ENCODE results near the gene RXRA.
"Not testable (repeated sequence)": the region's sequence is repeated elsewhere in the genome, so short reads cannot be mapped to it uniquely, and the experiment has no call there.

RXRA gene

DNA sequence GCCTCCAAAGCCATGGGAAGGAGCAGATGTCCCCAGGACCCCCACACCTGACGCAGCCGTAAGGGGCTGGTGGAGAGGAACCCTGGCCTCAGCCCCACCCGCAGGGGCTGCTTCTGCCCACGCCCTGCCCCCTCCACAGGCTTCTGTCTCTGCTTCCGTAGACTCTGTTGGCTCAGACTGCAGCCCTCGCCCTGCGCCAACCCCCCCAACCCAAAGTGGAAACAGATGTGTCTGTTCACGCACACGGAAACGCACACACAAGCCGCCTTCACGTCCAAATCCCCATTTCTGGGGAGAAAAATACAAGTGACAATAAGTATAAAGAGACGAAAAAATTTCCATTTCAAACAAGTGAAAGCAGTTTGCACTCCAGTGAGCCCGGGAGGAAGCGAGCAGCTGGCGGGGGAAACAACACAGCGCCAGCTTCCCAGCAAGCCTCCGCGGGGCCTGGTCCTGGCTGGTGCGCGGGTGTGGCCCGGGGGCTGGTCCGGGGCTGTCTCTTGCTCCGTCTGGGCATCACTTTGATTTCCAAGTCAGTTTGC is 32.6 kb upstream of the RXRA start:
- DNase-seq (ENCODE audit: low read depth) = peak; percentile 5

DNA sequence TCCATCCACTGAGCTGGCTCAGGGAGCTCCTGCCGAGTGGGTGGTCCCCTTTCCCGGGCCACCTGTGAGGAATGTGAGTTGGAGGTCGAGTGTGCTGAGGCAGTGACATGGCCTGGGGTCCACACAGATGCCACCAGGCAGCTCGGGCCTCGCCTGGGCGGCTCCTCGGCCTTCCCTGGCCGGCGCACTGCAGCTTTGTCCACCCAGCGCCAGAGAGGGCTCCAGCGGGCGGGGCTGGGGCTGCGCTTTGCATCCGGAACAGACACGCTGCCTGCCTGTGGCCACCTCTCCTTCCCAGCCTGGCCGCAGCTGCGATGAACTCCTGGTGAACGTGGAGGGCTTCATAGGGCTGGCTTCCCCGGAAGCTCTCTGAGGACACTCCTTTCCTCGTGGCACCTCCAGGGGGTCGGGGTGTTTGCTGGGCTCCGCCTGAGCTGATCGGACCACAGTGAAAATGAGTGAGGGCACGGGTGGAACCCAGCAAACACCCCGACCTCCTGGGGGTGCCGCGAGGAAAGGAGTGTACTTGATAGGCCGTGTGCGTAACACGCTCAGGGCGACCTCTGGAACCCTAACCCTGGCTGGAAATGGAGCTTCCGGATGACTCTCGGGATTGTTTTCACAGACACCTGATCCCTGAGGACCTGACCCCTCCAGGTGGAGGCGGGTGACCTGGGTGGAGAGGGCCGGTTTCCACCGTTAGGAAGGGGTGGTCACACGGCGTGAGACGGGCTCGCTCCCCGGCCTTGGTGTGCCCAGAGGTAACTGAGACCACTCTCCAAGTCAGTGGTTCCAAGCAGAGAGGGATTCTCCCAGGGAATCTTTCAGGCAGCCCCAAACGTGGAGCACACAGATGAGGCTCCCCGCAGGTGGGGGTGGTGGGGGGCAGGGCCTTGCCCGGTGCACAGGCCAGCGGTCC is 31.8 kb upstream of the RXRA start:
- DNase-seq (ENCODE audit: low read depth) = peak; percentile 2

DNA sequence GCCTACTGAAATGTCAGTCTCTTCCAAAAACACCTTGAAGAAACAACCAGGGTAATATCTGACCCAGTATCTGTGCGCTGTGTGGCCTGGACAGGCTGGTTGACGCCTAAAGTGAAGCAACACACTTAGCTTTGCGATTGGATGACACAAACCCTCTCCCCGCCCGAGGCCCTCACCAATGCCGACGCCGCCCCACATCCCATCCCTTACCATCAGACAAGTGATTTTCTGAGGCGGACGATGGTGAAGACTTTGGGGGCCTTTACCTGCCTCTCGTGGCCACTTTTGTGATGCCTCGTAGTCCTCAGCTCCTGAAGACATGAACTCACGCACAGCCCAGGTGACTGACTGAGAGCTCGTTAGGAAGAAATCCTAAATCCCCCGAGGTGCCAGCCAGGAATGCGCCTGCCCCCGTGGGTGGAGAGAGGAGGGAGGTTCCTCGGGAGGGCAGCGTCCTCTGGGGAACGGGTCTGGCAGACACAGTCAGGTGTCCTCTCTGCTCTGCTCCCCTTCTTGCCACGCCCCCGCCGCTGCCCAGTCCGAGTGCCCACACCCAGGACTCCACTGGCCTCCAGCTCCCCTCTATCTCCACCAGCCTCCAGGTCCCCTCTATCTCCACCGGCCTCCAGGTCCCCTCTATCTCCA is 31.0 kb upstream of the RXRA start:
- no peak for DNase-seq (ENCODE audit: low read depth)

DNA sequence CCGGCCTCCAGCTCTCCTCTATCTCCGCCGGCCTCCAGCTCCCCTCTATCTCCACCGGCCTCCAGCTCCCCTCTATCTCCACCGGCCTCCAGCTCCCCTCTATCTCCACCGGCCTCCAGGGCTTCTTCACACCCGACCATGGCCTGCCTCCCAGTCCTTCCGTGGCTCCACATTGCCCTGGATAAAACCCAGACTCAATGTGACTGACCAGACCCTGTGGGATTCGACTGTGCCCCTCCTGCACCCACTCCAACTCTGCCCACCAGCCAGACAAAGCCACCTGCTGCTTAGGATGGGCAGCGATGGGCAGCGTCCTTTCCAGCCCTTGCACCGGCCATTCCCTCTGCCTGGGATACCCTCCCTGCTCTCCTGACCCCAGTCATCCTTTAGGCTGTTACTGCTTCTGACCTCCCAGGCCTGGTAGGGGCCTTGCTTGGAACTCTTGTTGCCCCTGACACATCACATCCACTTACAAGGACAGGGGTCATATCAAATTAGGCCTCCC is 30.5 kb upstream of the RXRA start:
- DNase-seq (ENCODE audit: low read depth) = no peak

DNA sequence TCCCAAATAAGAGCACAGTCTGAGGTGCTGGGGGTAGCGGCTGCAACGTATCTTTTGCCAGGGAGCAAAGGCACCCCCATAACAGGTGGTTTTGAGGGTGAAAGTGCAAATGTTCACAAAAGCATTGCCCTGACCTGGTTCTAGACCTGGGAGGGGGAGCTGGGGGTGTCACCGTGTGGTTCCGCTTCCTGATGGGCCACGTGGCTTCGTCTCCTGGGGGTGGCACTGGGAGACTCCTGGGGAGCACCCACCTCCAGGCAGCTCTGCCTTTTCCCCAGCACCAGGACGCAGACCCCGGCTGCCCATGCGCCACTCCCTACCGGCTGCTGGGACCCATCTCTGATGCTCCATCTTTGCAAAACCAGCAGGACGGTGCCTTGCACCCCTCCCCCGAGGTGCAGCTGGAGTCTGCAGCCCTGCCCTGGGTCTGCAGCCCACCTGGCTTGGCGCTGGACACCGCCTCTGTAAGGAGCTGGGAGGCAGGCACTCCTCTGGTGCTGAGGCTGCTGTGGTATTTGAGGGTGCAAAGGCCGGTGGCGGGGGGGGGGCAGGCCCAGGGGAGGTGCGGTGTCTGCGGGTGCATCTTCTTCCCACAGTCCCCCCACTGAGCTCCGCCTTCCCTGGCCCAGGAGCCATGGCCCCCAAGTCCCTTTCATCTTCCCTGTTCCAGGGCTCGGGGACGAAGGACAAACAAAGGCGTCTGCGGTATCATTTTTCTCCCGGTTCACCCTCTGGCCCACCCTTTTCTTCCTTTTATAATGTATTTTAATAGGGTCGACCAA is 29.8 kb upstream of the RXRA start:
- DNase-seq (ENCODE audit: low read depth) = no peak

DNA sequence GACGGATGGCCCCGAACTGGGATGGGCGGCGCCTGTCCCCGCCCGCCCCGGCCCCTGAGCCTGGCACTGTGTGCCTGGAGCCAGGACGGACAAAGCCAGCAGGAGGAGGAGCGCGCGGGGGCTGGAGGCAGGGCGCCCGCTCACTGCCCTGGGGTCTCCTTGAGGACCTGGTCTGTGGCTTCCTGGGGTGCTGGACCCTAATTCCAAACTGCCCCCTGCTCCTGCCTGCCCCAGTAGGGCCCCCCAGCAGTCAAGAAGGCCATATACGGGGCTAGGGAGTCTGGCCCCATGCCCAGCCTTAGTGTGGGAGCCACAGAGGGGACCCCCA is 29.2 kb upstream of the RXRA start:
- DNase-seq (ENCODE audit: low read depth) = no peak

DNA sequence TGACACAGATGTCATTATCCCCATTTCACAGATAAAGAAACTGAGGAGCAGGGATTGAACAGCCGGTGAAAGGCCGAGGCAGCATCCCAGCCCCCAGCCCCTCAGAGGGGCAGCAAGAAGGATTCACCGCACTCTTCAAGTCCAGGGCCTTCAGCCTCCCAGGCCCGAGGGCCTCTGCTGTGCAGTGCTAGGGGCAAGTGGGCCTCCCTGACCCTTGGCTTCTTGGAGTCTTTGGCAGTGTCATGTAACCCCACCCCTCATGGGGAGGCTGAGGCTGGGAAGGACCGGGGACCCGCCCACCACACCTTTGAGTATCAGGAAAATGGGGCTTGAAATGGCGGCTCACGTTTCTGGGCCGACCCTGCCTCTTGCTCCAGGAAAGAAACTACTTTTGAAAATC is 28.7 kb upstream of the RXRA start:
- DNase-seq (ENCODE audit: low read depth) = no peak

DNA sequence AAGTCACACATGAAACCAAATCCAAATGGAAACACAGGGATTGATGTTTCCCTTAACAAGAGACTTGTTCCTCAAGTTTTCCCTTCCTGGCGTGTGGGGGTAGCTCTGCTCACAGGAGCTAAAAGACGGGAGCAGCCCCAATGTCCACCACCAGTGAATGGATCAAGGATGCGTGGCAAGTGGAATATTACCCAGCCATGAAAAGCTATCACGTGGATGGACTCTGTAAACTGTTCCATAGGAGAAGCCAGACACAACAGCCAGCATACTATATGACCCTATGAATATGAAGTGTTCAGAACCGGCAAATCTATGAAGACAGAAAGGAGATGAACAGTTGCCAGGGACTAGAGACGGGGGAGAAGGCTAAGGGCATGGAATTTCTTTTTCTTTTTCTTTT is 28.3 kb upstream of the RXRA start:
- no peak for DNase-seq (ENCODE audit: low read depth)

DNA sequence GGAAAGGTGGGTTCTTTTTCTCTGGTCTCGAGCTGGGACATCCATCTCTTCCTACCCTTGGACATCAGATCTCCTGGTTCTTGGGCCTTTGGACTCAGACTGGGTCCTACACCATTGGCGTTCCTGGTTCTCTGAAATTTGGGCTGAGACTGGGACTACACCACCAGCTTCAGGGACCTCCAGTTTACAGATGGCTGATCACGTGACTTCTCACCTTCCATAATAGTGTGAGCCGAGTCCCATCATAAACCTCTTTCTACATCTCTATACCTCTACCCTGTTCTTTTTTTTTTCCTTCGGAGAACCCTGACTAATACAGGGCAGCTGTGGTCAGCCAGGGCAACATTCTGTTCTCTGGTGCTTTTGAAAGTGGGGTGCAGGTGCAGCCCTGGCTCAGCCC is 27.2 kb upstream of the RXRA start:
- DNase-seq (ENCODE audit: low read depth) = no peak

DNA sequence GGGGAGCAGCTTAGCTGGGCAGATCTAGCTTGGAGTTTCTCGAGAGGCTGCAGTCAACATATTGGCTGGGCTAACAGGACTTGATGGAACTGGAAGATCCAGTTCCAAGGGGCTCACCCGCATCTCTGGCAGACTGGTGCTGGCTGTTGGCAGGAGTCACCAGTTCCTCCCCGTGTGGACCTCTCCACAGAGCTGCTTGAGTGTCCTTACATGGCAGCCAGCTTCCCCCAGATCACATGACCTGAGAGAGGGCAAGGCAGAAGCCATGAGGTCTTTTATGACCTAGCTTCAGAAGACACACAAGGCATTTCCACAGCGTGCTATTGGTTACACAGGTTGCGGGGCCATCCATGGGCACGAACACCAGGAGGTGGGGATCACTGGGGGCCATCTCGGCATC is 26.4 kb upstream of the RXRA start:
- no peak for DNase-seq (ENCODE audit: low read depth)

DNA sequence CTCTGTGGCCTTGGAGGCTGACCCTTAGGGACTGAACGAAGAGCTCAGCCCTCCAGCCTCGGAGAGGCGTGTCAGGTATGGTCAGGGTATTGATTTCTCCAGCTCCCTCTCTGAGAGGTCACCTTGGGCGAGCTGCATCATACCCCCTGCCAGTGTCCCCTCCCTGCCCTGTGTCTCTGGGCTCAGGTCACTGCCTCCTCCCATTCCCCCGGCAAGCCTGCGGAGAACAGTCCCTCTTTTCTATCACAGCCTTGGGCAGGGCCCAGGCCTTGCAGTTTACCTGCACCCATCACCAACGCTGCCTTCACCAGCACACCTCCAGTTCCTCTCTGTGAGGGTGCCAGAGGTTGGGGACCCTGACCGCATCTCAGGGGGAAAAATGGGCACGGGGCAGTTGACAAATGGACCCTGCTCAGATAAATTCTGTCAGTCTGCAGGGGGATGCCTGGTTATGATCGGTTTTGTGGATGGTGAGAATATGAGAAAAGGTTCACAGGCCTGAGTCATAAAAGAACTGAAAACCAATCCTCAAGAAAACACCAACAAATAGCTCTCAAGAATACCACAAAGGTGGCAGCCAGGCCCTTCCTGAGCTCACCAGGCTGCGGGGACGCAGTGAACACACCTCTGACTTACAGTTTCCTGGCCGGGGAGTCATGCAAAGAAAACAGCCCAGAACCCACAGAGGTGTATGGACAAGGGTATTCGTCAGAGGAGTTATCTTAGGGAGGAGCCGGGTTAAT is 24.7 kb upstream of the RXRA start:
- no peak for DNase-seq (ENCODE audit: low read depth)

DNA sequence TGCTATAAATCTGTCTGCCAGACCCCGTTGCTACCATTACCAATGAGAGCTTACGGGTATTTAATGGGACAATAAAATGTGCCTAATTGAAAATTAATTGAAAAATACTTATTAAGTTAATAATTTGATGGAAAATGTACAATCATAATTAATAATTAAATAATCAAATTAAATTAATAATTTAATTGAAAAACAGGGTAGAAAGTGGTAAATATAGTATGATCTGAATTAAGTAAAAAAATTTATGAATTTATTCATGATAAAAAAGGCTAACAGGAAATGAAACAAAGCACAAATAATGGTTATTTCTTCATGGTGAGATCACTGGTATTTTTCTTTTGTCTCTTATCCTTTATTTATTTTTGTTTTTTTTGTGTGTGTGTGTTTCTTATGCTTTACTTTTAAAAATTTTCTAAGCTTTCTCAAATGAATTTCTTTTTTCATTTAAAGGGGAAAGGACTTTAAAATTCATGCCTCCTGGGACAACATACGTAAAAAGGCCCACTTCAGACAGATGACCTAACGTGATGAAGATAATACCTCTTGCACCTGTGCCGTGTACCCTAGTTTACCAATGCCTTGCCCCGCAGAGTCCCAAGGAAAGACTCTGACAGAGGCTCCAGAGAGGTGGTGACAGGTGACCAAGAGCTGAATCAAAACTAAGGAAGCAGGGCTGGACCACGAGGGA is 24.0 kb upstream of the RXRA start:
- DNase-seq (ENCODE audit: low read depth) = no peak

DNA sequence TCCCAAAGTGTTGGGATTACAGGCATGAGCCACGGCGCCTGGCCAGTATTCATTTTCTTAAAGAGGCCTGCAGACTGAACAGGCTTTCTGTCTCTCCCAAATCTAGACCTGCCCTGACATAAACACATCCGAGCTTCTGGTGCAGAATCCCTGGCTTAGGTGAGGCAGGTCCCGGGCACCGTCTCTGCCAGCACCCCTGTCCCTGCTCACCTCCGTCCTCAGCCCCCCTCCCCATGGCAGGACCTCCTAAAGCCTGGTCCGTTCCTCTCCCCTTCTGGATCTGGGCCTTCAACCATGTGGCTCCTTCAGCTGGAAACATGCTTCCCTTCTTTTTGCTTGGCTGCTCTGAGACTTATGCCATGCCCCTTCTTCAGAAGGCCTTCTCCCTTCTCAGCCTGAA is 22.7 kb upstream of the RXRA start:
- DNase-seq (ENCODE audit: low read depth) = no peak

DNA sequence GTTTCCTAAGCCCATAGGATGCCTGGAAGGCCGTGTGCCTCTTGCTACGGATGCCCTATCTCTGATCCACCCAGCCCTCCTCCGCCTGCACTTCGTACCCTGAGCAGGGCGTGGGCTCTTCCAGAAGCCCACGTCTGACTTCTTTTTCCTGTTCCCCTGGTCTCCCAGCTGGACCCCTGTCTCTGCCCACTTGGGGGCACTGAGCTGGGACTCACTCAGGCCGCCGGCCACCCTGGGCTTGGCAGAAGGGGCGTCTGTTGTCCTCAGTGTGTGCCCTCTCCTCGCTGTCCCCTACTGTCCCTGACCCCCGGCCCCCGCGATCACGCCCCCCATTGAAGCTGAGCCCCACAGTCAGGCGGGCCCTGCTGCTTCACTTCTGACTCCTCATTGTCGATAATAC is 22.0 kb upstream of the RXRA start:
- no peak for DNase-seq (ENCODE audit: low read depth)

DNA sequence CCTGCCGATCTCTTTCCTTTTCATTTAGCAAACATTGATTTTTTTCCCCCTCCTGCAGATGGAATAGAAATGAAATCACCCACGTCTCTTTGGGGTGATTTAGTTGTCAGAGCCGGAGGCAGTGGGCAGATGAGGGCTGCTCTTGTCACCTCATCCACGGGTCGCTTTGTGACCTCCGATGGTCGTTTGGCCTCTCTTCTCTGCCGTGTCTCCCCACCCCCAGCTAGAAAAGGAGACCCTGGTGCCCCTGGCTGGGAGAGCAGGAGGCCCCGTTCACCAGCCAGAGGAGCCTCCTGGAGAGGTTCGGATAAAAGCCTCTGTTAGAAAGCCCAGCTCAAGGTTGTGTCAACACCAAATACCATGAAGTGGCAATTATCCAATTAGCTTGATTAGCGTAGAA is 21.6 kb upstream of the RXRA start:
- no peak for DNase-seq (ENCODE audit: low read depth)

DNA sequence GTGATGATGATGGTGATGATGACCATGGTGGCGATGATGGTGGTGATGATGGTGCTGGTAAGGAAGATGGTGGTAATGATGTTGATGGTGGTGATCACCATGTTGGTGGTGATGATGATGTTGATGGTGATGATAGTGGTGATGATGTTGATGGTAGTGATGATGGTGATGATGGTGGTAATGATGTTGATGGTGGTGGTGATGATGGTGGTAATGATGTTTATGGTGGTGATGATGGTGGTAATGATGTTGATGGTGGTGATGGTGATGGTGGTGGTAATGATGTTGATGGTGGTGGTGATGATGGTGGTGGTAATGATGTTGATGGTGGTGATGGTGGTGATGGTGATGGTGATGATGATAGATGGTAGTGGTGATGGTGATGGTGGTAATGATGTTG is 20.7 kb upstream of the RXRA start:
- no peak for DNase-seq (ENCODE audit: low read depth)

DNA sequence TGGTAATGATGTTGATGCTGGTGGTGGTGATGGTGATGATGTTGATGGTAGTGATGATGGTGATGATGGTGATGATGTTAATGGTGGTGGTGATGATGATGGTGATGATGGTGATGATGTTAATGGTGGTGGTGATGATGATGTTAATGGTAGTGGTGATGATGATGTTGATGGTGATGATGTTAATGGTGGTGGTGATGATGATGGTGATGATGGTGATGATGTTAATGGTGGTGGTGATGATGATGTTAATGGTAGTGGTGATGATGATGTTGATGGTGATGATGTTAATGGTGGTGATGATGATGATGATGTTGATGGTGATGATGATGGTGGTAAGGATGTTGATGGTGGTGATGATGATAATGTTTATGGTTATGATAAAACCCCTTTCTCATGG is 20.2 kb upstream of the RXRA start:
- DNase-seq (ENCODE audit: low read depth) = not testable (repeated sequence)

DNA sequence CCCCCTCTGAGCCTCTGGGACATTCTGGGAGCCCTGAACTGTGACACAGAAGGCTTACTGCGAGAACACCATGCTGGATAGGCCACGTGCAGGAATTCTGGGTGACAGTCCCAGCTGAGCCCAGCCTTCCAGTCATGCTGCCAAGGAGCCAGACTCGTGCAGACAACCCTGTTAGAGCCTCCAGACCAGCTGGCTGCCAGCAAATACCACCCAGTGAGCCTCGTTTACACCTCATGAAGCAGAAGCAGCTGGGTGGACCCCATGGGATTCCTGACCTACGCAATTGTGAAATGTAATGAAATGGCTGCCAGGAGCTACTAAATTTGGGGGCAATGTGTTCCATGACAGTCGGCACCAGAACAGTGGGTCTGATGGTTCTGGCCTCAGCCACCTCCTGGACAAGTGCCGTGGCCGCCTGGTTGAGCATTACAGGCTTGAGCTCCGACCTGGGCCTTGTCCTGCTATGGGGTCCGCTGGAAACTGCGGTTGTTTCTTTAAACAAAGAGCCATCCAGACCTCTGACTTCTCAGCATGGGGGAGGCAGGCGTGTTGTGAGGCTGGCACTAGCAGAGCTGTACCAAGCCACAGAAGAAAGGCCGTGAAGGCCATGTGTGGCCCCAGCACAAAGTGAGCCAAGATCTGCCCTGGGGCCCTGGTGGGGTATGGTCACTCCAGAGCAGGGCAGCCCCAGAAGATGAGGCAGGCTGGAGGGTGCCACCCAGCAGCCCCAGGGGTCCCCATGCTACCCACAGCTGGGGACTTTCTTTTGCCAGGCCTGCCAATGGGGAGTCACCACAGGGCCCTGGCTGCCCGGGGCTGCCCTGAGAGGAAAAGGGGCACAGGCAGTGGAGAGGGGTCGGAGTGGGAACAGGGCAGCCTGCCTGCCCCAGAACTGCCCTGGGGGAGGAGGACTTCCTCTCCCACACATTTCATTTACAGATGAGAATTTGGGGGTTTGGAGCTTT is 19.3 kb upstream of the RXRA start:
- DNase-seq (ENCODE audit: low read depth) = no peak

DNA sequence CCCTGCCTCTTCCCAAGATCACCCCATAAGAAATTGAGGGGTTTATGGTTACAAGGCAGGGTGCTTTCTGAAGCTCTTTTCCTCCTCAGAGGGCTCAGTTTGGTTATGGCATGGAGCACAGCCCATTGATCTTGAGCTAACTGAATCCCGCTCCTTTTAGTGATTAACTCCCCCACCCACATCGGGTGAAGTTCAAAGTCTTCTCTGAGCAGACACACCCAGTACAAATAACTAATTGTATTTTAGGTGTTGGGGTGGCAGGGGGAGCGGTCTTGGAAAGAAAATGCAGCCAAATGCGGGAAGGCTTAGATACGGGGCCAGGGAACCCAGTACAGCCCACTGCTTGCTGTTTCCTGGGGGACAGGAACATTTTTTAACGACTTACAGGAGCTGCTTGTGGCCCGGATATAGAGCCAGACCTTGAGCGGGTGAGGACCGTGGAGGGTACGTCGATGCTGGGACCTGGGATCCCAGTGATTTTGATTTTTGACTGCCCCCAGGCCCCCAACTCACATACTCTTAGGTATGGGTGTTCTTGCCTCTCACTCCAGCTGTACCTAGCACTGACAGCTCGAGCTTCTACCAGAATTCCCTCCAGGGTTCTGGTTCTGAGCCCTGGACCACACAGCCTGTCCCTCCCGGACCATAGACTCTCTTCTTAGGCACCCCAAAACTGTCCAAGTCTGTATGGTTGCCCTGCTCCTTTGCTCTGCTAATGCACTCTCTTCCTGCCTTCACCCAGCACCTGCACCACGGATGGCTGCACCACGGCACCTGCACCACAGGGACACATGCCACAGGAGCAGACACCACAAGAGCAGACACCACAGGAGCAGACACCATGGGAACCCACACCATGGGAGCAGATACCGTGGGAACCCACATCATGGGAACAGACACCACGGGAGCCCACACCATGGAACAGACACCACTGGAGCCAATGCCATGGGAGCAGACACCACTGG is 18.3 kb upstream of the RXRA start:
- no peak for DNase-seq (ENCODE audit: low read depth)

Measured in GM04503 (cell line).